ENCODE measurements around the gene JOSD1. TPM values are rescaled to one million over a fixed set of nuclear protein-coding genes. Genes with fewer than 3 reads are reported as not detected.

Gene JOSD1
- total RNA-seq, 1 experiment from 2014 or later, result 19.2 TPM

- no peak overlapping the region for H2BK120ac ChIP-seq (ENCODE audit: low read depth, low read length, poor library complexity, severe bottlenecking)
- H3K27ac ChIP-seq (ENCODE audit: insufficient read length, low read depth, low read length), result no peak overlapping the region
- no peak overlapping the region for H4K5ac ChIP-seq (ENCODE audit: insufficient read length, low read depth, low read length)
- no peaks in the 10 kb centered on the region for H3K9me3 ChIP-seq (ENCODE audit: control insufficient read depth, low read depth, low read length)
- Mint-ChIP-seq H3K4me1 (peaks cover 27 to 42% of the 10 kb centered on the region in 2 experiments), H3K9me3 (no peaks in the 10 kb centered on the region), H3K27ac (peak overlapping the region in 2 of 3 experiments; percentile 7 to 96; a peak in 5 of 7 replicates), H3K27me3 (ENCODE audit: low read depth) (no peaks in the 10 kb centered on the region), H3K36me3 (ENCODE audit: insufficient read depth in 1 of 3, low read depth in 3 of 3) (peaks cover 19 to 59% (median 51%) of the 10 kb centered on the region in 3 experiments), H3K4me3 (no peak overlapping the region)
- H4K20me1 ChIP-seq (ENCODE audit: control insufficient read depth, insufficient read depth, insufficient read length), result no peaks in the 10 kb centered on the region
- no peak overlapping the region for H3K9ac ChIP-seq (ENCODE audit: extremely low read depth, insufficient read length, low read length)
- no peak overlapping the region for H3K18ac ChIP-seq (ENCODE audit: insufficient read length, low read depth, low read length)
- H2BK12ac ChIP-seq (ENCODE audit: insufficient read length, low read depth, low read length), result no peak overlapping the region
- no peak overlapping the region for H3K56ac ChIP-seq (ENCODE audit: insufficient read length, low read depth, low read length)
- H3K4me1 ChIP-seq (ENCODE audit: insufficient read depth, low read length), result peaks cover 10% of the 10 kb centered on the region; the same call in 1 of the 2 replicates
- no CpG with 5 or more reads among the region's 9 CpGs for WGBS (ENCODE audit: extremely low coverage, insufficient read length, low lambda C conversion rate)
- no peak overlapping the region for H4K8ac ChIP-seq (replicated peaks; ENCODE audit: insufficient read length, low read depth, low read length)
- no peak overlapping the region for H2BK5ac ChIP-seq (ENCODE audit: insufficient read length, low read length)
- H2BK15ac ChIP-seq (ENCODE audit: low read depth, low read length), result no peak overlapping the region
- no peak overlapping the region for H3K4me2 ChIP-seq (ENCODE audit: insufficient read depth, insufficient read length, low read length)
- H3K27me3 ChIP-seq (ENCODE audit: insufficient read depth, low read length), result no peaks in the 10 kb centered on the region
- TF ChIP-seq, protein P1, sequence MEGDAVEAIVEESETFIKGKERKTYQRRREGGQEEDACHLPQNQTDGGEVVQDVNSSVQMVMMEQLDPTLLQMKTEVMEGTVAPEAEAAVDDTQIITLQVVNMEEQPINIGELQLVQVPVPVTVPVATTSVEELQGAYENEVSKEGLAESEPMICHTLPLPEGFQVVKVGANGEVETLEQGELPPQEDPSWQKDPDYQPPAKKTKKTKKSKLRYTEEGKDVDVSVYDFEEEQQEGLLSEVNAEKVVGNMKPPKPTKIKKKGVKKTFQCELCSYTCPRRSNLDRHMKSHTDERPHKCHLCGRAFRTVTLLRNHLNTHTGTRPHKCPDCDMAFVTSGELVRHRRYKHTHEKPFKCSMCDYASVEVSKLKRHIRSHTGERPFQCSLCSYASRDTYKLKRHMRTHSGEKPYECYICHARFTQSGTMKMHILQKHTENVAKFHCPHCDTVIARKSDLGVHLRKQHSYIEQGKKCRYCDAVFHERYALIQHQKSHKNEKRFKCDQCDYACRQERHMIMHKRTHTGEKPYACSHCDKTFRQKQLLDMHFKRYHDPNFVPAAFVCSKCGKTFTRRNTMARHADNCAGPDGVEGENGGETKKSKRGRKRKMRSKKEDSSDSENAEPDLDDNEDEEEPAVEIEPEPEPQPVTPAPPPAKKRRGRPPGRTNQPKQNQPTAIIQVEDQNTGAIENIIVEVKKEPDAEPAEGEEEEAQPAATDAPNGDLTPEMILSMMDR (conservative IDR thresholded peaks at IDR 0.05), result no peak
- no peak overlapping the region for H3T11ph ChIP-seq (ENCODE audit: low read length)
- no peak overlapping the region for H3K4ac ChIP-seq (ENCODE audit: low read depth, low read length)
- no peak for DNase-seq
- H3K23ac ChIP-seq (ENCODE audit: insufficient read length, low read depth, low read length), result no peak overlapping the region
- H2BK20ac ChIP-seq (ENCODE audit: low read depth, low read length, poor library complexity, severe bottlenecking), result no peak overlapping the region
- H4K91ac ChIP-seq (ENCODE audit: insufficient read length, low read depth, low read length), result no peak overlapping the region
- no peak overlapping the region for H2AFZ ChIP-seq (ENCODE audit: low read length)
- no peak overlapping the region for H2AK5ac ChIP-seq (ENCODE audit: insufficient read length, low read length)
- peaks cover 17% of the 10 kb centered on the region; the same call in 1 of the 2 replicates for H3K79me2 ChIP-seq (ENCODE audit: insufficient read depth, low read length)
- no peak overlapping the region for H3K14ac ChIP-seq (ENCODE audit: insufficient read depth, low read length)
- peaks cover 4% of the 10 kb centered on the region for H3K79me1 ChIP-seq (ENCODE audit: insufficient read depth, low read depth, low read length, poor library complexity, severe bottlenecking)
- H3K23me2 ChIP-seq (ENCODE audit: insufficient read length, low read depth, low read length, poor library complexity, severe bottlenecking), result no peaks in the 10 kb centered on the region
These were observed 14.5 kb upstream of the JOSD1 start for GRCh38 chr22:38715176-38715764.
